Mammary epithelial cell (primary cell): ENCODE measurements around the gene KIRREL3.

ENCODE experiments used
- EZH2 ChIP-seq: IDR thresholded peaks from 2 replicates; pipeline ENCODE4 v1.6.1; 2012; ENCODE audit warnings: low read length, inconsistent platforms, borderline replicate concordance
- TF ChIP-seq, protein P1 (sequence below), 2 donors: IDR thresholded peaks in 1 of 2; conservative IDR thresholded peaks in 1 of 2; 2 replicates each; pipeline ENCODE4 v1.5.1; 2011 to 2012; ENCODE audit warnings: inconsistent platforms in 2 of 2, low read length in 2 of 2, mild to moderate bottlenecking in 2 of 2, control low read depth in 1 of 2, low read depth in 1 of 2; ENCODE audit not compliant: insufficient read depth in 1 of 2; ENCODE audit errors: extremely low read depth in 1 of 2

DNA sequence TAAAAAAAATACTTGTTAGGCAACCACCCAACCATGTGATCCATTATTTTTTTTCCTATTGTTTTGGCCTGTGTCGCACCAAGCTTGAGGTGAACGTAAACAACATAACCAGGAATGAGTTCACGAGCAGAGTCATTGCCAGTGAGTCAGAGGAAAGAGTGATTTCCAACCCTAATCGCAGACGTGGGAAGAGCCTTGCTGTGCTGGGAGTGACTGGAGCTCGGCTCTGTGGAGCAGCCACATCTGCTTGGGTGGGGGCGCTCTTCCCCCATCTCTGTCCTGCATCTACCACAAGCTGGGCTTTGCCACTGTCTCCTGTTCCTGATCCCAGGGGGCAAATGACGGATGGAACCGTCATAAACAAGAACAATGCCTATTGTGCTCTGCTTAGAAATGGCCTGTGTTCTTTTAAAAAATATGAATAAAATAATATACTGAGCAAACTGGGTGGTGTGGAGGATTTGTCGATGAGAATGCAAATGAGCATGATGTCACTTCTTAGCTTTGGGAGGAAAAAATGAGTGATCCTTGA, 210.0 kb downstream of the KIRREL3 start:
- TF ChIP-seq, protein P1, sequence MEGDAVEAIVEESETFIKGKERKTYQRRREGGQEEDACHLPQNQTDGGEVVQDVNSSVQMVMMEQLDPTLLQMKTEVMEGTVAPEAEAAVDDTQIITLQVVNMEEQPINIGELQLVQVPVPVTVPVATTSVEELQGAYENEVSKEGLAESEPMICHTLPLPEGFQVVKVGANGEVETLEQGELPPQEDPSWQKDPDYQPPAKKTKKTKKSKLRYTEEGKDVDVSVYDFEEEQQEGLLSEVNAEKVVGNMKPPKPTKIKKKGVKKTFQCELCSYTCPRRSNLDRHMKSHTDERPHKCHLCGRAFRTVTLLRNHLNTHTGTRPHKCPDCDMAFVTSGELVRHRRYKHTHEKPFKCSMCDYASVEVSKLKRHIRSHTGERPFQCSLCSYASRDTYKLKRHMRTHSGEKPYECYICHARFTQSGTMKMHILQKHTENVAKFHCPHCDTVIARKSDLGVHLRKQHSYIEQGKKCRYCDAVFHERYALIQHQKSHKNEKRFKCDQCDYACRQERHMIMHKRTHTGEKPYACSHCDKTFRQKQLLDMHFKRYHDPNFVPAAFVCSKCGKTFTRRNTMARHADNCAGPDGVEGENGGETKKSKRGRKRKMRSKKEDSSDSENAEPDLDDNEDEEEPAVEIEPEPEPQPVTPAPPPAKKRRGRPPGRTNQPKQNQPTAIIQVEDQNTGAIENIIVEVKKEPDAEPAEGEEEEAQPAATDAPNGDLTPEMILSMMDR (conservative IDR thresholded peaks at IDR 0.05 in 1 of 2, IDR thresholded peaks at IDR 0.05 in 1 of 2; ENCODE audit: extremely low read depth in 1 of 2, insufficient read depth in 1 of 2, low read depth in 1 of 2, low read length in 2 of 2): no peak
- TF ChIP-seq EZH2: no peak
